ENCODE data around the gene PHGDH.

DNA sequence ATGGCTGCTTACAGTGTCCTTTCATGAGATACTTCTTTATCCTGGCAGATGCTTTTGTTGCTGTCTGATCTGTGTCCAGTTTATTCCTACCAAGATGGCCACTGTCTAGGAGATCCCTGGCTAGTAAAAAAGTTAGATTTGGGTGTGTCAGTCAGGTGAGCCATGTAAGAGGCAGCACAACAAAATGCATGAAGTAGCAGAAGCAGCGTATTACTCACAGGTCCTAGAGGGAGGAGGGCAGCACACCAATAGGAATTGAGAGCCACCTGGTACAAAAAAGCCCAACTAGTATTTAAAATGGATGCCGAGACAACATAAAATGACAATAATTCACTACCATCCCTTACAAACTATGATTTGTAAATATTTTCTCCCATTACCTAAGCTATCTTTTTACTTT is 40.8 kb upstream of the PHGDH start:
- TF ChIP-seq, protein P1, sequence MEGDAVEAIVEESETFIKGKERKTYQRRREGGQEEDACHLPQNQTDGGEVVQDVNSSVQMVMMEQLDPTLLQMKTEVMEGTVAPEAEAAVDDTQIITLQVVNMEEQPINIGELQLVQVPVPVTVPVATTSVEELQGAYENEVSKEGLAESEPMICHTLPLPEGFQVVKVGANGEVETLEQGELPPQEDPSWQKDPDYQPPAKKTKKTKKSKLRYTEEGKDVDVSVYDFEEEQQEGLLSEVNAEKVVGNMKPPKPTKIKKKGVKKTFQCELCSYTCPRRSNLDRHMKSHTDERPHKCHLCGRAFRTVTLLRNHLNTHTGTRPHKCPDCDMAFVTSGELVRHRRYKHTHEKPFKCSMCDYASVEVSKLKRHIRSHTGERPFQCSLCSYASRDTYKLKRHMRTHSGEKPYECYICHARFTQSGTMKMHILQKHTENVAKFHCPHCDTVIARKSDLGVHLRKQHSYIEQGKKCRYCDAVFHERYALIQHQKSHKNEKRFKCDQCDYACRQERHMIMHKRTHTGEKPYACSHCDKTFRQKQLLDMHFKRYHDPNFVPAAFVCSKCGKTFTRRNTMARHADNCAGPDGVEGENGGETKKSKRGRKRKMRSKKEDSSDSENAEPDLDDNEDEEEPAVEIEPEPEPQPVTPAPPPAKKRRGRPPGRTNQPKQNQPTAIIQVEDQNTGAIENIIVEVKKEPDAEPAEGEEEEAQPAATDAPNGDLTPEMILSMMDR (optimal IDR thresholded peaks at IDR 0.05 in 1 of 3, IDR thresholded peaks at IDR 0.05 in 1 of 3, conservative IDR thresholded peaks at IDR 0.05 in 1 of 3; ENCODE audit: extremely low read depth in 1 of 3, insufficient read depth in 2 of 3, low read length in 3 of 3) = no peak
- TF ChIP-seq EZH2 (IDR thresholded peaks at IDR 0.05; ENCODE audit: low read length) = no peak

All from keratinocyte (primary cell).